Retinal pigment epithelial cell (primary cell): ENCODE data around the gene ARHGEF7.

Experiments used
- DNase-seq: peaks from one replicate; pipeline ENCODE4 v3.0.0-alpha.2; 2010; ENCODE audit warnings: low read depth
- H3K4me3 ChIP-seq: 2 replicates; pipeline ENCODE4 v1.5.1; 2011; ENCODE audit warnings: mild to moderate bottlenecking, low read length, control low read depth, moderate library complexity
- CTCF ChIP-seq: conservative IDR thresholded peaks from 2 replicates; pipeline ENCODE4 v1.5.1; 2011; ENCODE audit warnings: low read depth, low read length, control low read depth, inconsistent platforms

ARHGEF7 gene

GRCh38 chr13:111132948-111133347 lies 17.8 kb downstream of the ARHGEF7 start:
- TF ChIP-seq CTCF = no peak
- H3K4me3 ChIP-seq = no peak overlapping the region
- DNase-seq = no peak

GRCh38 chr13:111139452-111139851 lies 24.3 kb downstream of the ARHGEF7 start:
- no peak for TF ChIP-seq CTCF
- DNase-seq = no peak
- H3K4me3 ChIP-seq = no peak overlapping the region

GRCh38 chr13:111139873-111140561 lies 24.9 kb downstream of the ARHGEF7 start:
- no peak for TF ChIP-seq CTCF
- H3K4me3 ChIP-seq = no peak overlapping the region
- DNase-seq = no peak

DNA sequence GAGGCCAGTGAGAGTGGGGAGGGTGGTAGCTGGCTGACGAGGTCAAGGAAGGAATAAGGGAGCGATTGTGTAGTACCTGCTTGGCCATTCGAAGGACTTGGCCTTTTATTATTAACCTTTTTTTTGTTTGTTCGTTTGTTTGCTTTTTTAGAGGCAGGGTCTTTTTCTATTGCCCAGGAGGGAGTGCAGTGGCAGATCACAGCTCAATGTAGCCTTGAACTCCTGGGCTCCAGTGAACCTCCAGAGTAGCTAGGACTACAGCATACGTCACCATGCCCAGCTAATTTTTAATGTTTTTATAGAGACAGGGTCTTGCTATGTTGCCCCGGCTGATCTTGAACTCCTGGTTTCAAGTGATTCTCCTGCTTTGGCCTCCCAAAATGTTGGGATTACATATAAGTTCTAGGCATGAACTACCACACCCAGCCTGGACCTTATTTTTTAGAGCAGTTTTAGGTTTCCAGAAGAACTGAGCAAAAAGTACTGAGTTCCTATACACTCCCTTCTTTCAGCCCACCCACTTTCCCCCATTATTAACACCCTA lies 25.5 kb downstream of the ARHGEF7 start:
- no peak overlapping the region for H3K4me3 ChIP-seq
- DNase-seq = no peak
- TF ChIP-seq CTCF = no peak

GRCh38 chr13:111142472-111142871 lies 27.4 kb downstream of the ARHGEF7 start:
- DNase-seq = no peak
- no peak overlapping the region for H3K4me3 ChIP-seq
- no peak for TF ChIP-seq CTCF

GRCh38 chr13:111143865-111144540 lies 28.9 kb downstream of the ARHGEF7 start:
- DNase-seq = no peak
- H3K4me3 ChIP-seq = no peak overlapping the region

More at GRCh38 chr13:111143865-111144540, 28.9 kb downstream of the ARHGEF7 start:
- TF ChIP-seq CTCF = no peak
